ENCODE measurements around the gene MYH11.
A peak's percentile ranks its signal among the peaks of the same experiment; 100 is the strongest.
"Not testable (repeated sequence)": the region's sequence is repeated elsewhere in the genome, so short reads cannot be mapped to it uniquely, and the experiment has no call there.

MYH11 gene

DNA sequence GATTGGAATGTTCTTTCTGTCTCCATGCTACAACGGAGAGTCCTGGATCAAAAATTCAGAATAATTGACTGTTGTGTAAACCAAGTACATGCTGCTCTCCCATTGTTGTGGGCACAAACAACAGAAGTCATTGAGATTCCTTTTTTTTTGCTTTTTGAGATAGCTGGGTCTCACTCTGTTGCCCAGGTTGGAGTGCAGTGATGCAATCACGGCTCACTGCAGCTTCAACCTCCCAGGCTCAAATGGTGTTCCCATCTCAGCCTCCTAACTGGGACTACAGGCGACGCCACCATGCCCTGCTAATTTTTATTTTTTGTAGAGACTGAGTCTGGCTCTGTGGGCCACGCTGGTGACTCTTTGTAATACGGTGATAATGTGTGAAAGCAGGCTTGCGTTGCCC lies 182.3 kb downstream of the MYH11 start:
- DNase-seq (ENCODE audit: low read depth, low spot score), result no peak

GRCh38 chr16:15672514-15673167 lies 184.2 kb downstream of the MYH11 start:
- peak; percentile 49 for DNase-seq (ENCODE audit: low read depth, low spot score)

- not testable (repeated sequence) for DNase-seq (ENCODE audit: low read depth, low spot score)
Measured at GRCh38 chr16:15672127-15672513, 184.7 kb downstream of the MYH11 start.

GRCh38 chr16:15671530-15672117 lies 185.2 kb downstream of the MYH11 start:
- DNase-seq (ENCODE audit: low read depth, low spot score), result no peak

DNA sequence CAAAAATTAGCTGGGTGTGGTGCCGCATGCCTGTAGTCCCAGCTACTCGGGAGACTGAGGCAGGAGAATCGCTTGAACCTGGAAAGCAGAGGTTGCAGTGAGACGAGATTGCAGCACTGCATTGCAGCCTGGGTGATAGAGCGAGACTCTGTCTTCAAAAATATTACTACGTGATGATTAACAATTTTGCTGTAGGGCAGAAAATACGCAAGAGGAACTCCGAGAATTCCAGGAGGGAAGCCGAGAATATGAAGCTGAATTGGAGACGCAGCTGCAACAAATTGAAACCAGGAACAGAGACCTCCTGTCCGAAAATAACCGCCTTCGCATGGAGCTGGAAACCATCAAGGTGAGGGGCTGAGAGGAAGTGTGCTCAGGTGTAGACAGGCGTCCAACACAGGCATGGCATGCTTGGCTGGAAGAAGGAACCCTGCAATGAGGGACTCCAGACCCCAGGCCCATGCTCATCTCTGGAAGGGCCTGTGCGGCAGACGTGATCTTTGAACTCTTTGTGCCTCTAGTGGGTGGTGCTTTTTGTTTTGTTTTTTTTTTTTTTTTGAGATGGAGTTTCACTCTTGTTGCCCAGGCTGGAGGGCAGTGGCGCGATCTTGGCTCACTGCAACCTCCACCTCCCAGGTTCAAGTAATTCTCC lies 189.6 kb downstream of the MYH11 start:
- DNase-seq (ENCODE audit: low read depth, low spot score), result no peak

- no peak for DNase-seq (ENCODE audit: low read depth, low spot score)
Measured at GRCh38 chr16:15665107-15665506, 191.7 kb downstream of the MYH11 start.

DNA sequence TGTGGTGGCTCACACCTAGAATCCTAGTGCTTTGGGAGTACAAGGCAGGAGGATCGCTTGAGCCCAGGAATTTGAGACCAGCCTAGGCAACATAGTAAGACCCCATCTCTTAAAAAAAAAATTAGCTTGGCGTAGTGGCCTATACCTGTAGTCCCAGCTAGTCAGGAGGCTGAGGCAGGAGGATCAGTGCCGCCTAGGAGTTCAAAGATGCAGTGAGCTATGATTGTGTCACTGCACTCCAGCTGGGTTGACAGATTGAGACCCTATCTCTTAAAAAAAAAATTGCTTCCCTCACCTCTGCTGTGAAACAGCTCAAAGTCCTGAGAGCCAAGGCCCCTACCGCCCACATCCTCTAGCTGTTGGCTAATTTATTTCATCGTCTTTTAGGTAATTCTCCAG lies 196.6 kb downstream of the MYH11 start:
- DNase-seq (ENCODE audit: low read depth, low spot score), result no peak

- no peak for DNase-seq (ENCODE audit: low read depth, low spot score)
Measured at GRCh38 chr16:15658556-15658955, 198.3 kb downstream of the MYH11 start.

- DNase-seq (ENCODE audit: low read depth, low spot score), result no peak
Measured at GRCh38 chr16:15658149-15658548, 198.7 kb downstream of the MYH11 start.

GRCh38 chr16:15655561-15655960 lies 201.3 kb downstream of the MYH11 start:
- not testable (repeated sequence) for DNase-seq (ENCODE audit: low read depth, low spot score)

DNA sequence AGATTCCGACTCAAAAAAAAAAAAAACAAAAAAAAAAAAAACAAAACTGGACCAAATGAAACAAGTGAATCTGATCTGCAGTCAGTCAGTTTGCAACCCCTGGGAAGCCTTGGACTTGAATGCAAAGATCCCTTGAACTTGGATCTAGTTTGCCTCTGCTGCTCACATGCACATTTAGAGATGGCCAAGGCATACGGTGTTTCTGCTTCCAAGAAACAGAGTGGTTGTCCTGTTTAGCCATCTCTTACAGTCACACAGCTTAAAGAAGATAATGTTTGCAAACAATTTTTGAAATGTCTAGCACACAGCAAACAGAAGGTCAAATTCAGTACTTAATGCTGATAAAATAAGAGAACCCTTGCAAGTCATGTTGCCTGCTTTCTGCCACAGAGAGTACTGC lies 202.2 kb downstream of the MYH11 start:
- DNase-seq (ENCODE audit: low read depth, low spot score), result no peak

GRCh38 chr16:15653227-15653626 lies 203.6 kb downstream of the MYH11 start:
- DNase-seq (ENCODE audit: low read depth, low spot score), result peak; percentile 32

Measured in ELF-1 (cell line).